B cell (primary cell): ENCODE measurements around the gene EEPD1. TPM values are rescaled to one million over a fixed set of nuclear protein-coding genes. Genes with fewer than 3 reads are reported as not detected.

Source experiments
- ATAC-seq: fragments of 200-7000 bp; cut with Tn5 transposase; one replicate; pipeline ENCODE4 v1.10.0; 2021; ENCODE audit warnings: low read depth, mild to moderate bottlenecking, moderate number of reproducible peaks, moderate library complexity
- CTCF ChIA-PET: fragments of 350-600 bp; sonication (Branson Sonifier 250); formaldehyde crosslinking; loops from one replicate; lab custom pipeline; 2021; ENCODE audit warnings: antibody characterized with exemption, inconsistent platforms; lab: Charles Lee
- POLR2A ChIA-PET: fragments of 350-600 bp; sonication (Branson Sonifier 250); formaldehyde crosslinking; loops from one replicate; lab custom pipeline; 2021; ENCODE audit warnings: antibody characterized with exemption; lab: Charles Lee
- DNase-seq: peaks from one replicate; pipeline ENCODE4 v3.0.0; 2013
- H2AFZ ChIP-seq: 2 replicates; pipeline ENCODE4 v1.6.1; 2012; ENCODE audit warnings: mild to moderate bottlenecking, low read depth, low read length; ENCODE audit not compliant: insufficient read depth, poor library complexity, severe bottlenecking
- H3K27ac ChIP-seq, 2 donors: 1 replicate in 1 of 2; 2 replicates in 1 of 2; pipeline ENCODE4 v1.5.1; 2012 to 2013; ENCODE audit warnings: low read length in 2 of 2, mild to moderate bottlenecking in 2 of 2, moderate library complexity in 1 of 2
- H3K27me3 ChIP-seq, 4 experiments: fragments of 200-600 bp in 1 of 4; sonication (generic) in 1 of 4; replicated peaks in 1 of 4; 1 replicate in 2 of 4; 2 replicates in 2 of 4; pipeline versions ENCODE4 v1.6.1 to v1.7.0; 2013 to 2016; ENCODE audit warnings: low read length in 3 of 4, mild to moderate bottlenecking in 2 of 4, mixed read lengths in 1 of 4, moderate library complexity in 1 of 4; ENCODE audit not compliant: insufficient read depth in 4 of 4, control insufficient read depth in 3 of 4; ENCODE audit errors: control extremely low read depth in 1 of 4
- H3K36me3 ChIP-seq, 2 experiments: replicated peaks in 1 of 2; 1 replicate in 1 of 2; 2 replicates in 1 of 2; pipeline versions ENCODE4 v1.6.1 to v1.7.1; 2013; ENCODE audit warnings: low read length in 1 of 2; ENCODE audit not compliant: insufficient read depth in 2 of 2, control insufficient read depth in 1 of 2; ENCODE audit errors: control extremely low read depth in 1 of 2, extremely low read depth in 1 of 2
- H3K4me1 ChIP-seq, 2 donors: fragments of 200-600 bp in 1 of 2; sonication (generic) in 1 of 2; 1 replicate in 1 of 2; 2 replicates in 1 of 2; pipeline versions ENCODE4 v1.5.1 to v1.6.1; 2013 to 2017; ENCODE audit warnings: low read length in 2 of 2; ENCODE audit not compliant: control insufficient read depth in 2 of 2, insufficient read depth in 2 of 2
- H3K4me2 ChIP-seq: replicated peaks from 2 replicates; pipeline ENCODE3; 2012; ENCODE audit warnings: mild to moderate bottlenecking, low read depth, low read length; ENCODE audit not compliant: poor library complexity, severe bottlenecking
- H3K4me3 ChIP-seq, 5 experiments: fragments of 200-600 bp in 1 of 5; sonication (generic) in 1 of 5; 1 replicate in 3 of 5; 2 replicates in 2 of 5; pipeline versions ENCODE4 v1.5.1 to v1.7.0; 2011 to 2016; ENCODE audit warnings: low read length in 4 of 5, mild to moderate bottlenecking in 4 of 5, low read depth in 2 of 5, control low read depth in 1 of 5, moderate library complexity in 1 of 5; ENCODE audit not compliant: insufficient read depth in 1 of 5; ENCODE audit errors: control extremely low read depth in 1 of 5, extremely low read depth in 1 of 5
- H3K79me2 ChIP-seq: fragments of 200-600 bp; sonication (generic); one replicate; pipeline ENCODE4 v1.6.0; 2016; ENCODE audit warnings: low read length; ENCODE audit not compliant: control insufficient read depth, insufficient read depth
- H3K9ac ChIP-seq: fragments of 200-600 bp; sonication (generic); 2 replicates; pipeline ENCODE4 v1.6.1; 2017; ENCODE audit warnings: mild to moderate bottlenecking, low read length, moderate library complexity
- H3K9me3 ChIP-seq, 3 donors: one replicate each; pipeline versions ENCODE4 v1.6.1 to v1.7.1; 2013; ENCODE audit warnings: low read length in 2 of 3; ENCODE audit not compliant: control insufficient read depth in 2 of 3, insufficient read depth in 1 of 3; ENCODE audit errors: control extremely low read depth in 1 of 3
- H4K20me1 ChIP-seq: 2 replicates; pipeline ENCODE4 v1.6.0; 2012; ENCODE audit warnings: mild to moderate bottlenecking, low read length; ENCODE audit not compliant: insufficient read depth, control insufficient read depth, poor library complexity, severe bottlenecking
- H3K27ac Mint-ChIP-seq: one replicate; pipeline ENCODE4 v1.8.0; 2021; ENCODE audit warnings: mixed read lengths
- H3K27me3 Mint-ChIP-seq: one replicate; pipeline ENCODE4 v1.8.0; 2021; ENCODE audit warnings: mixed read lengths
- H3K4me1 Mint-ChIP-seq: one replicate; pipeline ENCODE4 v1.8.0; 2021; ENCODE audit warnings: mixed read lengths
- H3K4me3 Mint-ChIP-seq: one replicate; pipeline ENCODE4 v1.8.0; 2021; ENCODE audit warnings: mixed read lengths
- H3K9me3 Mint-ChIP-seq: one replicate; pipeline ENCODE4 v1.8.0; 2022; ENCODE audit warnings: mixed read lengths; ENCODE audit not compliant: insufficient read depth
- CTCF ChIP-seq: fragments of 200-600 bp; IDR thresholded peaks from one replicate; pipeline ENCODE4 v1.8.0; 2022; ENCODE audit warnings: antibody characterized with exemption, mild to moderate bottlenecking
- EZH2 ChIP-seq: IDR thresholded peaks from 2 replicates; pipeline ENCODE4 v1.6.1; 2012; ENCODE audit warnings: borderline replicate concordance, low read depth, mild to moderate bottlenecking, moderate library complexity, low read length; ENCODE audit not compliant: insufficient read depth, poor library complexity, severe bottlenecking
- WGBS: methylation state at CpG from one replicate; pipeline ENCODE4 v1.1.5; 2013; ENCODE audit warnings: missing lambda C conversion rate; ENCODE audit not compliant: insufficient coverage; 5-methylcytosine and 5-hydroxymethylcytosine counted together
- intact Hi-C: fragments of 100-400 bp; cut with micrococcal nuclease; formaldehyde crosslinking; loops from one replicate; pipeline ENCODE4 v1.10.0; 2022
- polyA plus RNA-seq: library from polyadenylated mRNA; depleted of rRNA; stranded (reverse); fragments of >200 nt; gene quantifications from 2 replicates; pipeline ENCODE4 v1.2.3, GENCODE V29; 2012
- total RNA-seq, 2 donors: library from RNA; stranded (reverse); fragments of 120-200 nt in 1 of 2; gene quantifications; 1 replicate in 1 of 2; 2 replicates in 1 of 2; pipeline versions ENCODE4 v1.2.3 to v1.2.4, GENCODE V29; 2013 to 2022

The EEPD1 gene
- total and polyA plus RNA-seq, 2 donors (not counting 1 experiment from before 2014, with no cell fraction given), result 0.49 to 4.1 TPM

DNA sequence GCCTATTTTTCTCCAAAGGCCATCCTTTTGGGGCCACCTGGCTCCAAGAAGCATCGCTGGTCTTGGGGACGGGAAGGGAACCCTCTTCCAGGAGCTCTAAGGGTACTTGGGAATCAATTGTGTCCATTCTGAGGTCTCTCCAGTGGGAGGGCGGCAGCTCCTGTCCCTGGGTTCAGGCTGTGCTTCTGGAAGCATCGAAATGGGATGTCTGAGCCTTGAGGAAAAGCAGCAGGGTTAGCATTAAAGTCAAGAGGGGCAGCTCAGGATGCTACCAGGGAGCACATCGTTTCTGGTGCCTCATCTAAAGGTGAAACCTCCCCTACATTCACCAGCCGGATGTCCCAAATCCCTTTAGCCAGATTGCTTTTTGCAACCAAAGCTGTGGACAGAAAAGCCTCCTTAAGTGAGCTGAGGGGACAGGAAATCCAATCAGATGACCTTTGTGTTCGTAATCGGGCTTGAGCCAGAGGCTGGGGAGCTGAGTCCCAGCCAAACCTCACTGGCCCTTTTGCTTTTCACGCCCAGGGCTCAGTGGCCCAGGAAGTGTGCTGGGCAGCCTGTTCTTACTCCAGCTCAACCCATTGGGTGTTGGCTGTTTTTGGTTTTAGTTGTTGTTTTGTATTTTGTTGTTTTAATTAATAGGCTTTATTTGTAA is 147.8 kb downstream of the EEPD1 start:
- Mint-ChIP-seq H3K4me1 (no peaks in the 10 kb centered on the region), H3K27ac (no peak overlapping the region), H3K27me3 (no peaks in the 10 kb centered on the region), H3K9me3 (no peaks in the 10 kb centered on the region), H3K4me3 (no peak overlapping the region)
- intact Hi-C loops, result no loop called here
- Histone ChIP-seq H3K79me2 (no peaks in the 10 kb centered on the region), H3K27me3 (no peaks in the 10 kb centered on the region), H3K4me2 (no peak overlapping the region), H3K4me3 (no peak overlapping the region), H3K4me1 (no peaks in the 10 kb centered on the region), H3K9me3 (no peaks in the 10 kb centered on the region), H2AFZ (no peak overlapping the region), H3K27ac (no peak overlapping the region), H3K9ac (no peak overlapping the region), H3K36me3 (no peaks in the 10 kb centered on the region), H4K20me1 (no peaks in the 10 kb centered on the region)
- no peak for DNase-seq
- 90% methylated on average over 9 of the region's 9 CpGs for WGBS
- CTCF ChIA-PET, result interaction anchor here (0.9 to 2.3 kb wide), 4 partner anchors 9 to 315 kb away, joined by 3 to 6 read pairs (median 4); no protein-coding TSS in a partner anchor
- ATAC-seq, result no peak
- POLR2A ChIA-PET, result no interaction called here
- TF ChIP-seq CTCF, result no peak
- no peak for TF ChIP-seq EZH2

DNA sequence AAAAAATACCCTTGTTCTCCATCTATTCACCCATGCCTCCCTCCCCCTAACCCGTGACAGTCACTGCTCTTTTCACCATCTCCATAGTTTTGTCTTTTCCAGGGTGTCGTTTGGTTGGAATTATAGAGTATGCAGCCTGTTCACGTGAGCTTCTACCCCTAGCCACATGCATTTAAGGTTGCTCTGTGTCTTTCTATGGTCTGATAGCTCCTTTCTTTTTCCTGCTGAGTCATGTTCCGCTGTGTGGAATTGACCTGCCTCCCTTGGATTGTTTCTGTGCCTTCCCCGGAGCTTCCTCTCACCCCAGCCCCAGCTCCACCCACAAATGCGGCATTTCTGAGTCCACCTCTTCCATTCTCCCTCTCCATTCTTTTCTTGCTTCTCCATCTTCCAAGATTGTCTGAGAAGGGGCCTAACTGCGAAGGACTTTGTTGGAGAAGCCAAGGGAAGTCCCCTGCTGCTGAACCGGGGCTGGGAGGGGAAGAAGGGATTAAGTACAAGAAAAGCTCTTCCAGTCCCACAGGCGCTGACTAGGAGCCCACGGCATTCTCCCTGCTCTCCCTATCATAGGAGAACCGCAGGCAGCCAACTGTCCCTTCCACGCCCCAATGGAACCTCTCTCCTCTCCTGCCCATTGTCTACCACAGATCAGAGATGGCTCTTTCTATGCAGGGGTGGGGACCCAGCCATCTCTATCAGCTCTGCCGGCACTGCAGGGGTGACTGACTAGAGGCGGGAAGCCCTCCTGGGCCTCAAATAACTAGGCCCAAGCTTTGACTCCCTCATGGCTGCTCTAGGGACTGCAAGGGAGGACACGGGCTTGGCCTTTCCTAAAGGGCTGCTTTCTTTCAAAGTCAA is 149.1 kb downstream of the EEPD1 start:
- H3K79me2 ChIP-seq, result no peaks in the 10 kb centered on the region
- no peak overlapping the region for H3K4me3 ChIP-seq
- H3K27ac ChIP-seq, result no peak overlapping the region
- no peak for TF ChIP-seq CTCF
- TF ChIP-seq EZH2, result no peak
- Mint-ChIP-seq H3K4me1 (no peaks in the 10 kb centered on the region), H3K27me3 (no peaks in the 10 kb centered on the region), H3K4me3 (no peak overlapping the region), H3K9me3 (no peaks in the 10 kb centered on the region), H3K27ac (no peak overlapping the region)
- H3K4me2 ChIP-seq, result no peak overlapping the region
- WGBS, result 97% methylated on average over 7 of the region's 15 CpGs
- intact Hi-C loops, result no loop called here
- ChIA-PET POLR2A (no interaction called here), CTCF (interaction anchor here (1.3 to 2.3 kb wide), 2 partner anchors 10 to 17 kb away, joined by 4 to 6 read pairs; no protein-coding TSS in a partner anchor)
- ATAC-seq (no peak), DNase-seq (no peak)
- no peaks in the 10 kb centered on the region for H3K36me3 ChIP-seq
- no peaks in the 10 kb centered on the region for H3K4me1 ChIP-seq
- no peak overlapping the region for H3K9ac ChIP-seq
- no peaks in the 10 kb centered on the region for H3K9me3 ChIP-seq
- H3K27me3 ChIP-seq, result no peaks in the 10 kb centered on the region
- H4K20me1 ChIP-seq, result no peaks in the 10 kb centered on the region
- H2AFZ ChIP-seq, result no peak overlapping the region
